Ovary (tissue), 3 donors: ENCODE data around the gene C16orf86.
"Not testable (repeated sequence)": the region's sequence is repeated elsewhere in the genome, so short reads cannot be mapped to it uniquely, and the experiment has no call there.

Experiments used
- CTCF ChIP-seq, 3 donors: fragments of 450-650 bp in 2 of 3; fragments of 200-600 bp in 1 of 3; IDR thresholded peaks; one replicate each; pipeline versions ENCODE4 v1.5.1 to v1.8.0; 2016 to 2022; ENCODE audit warnings: antibody characterized with exemption in 3 of 3, mild to moderate bottlenecking in 1 of 3
- POLR2A ChIP-seq: fragments of 450-650 bp; IDR thresholded peaks from one replicate; pipeline ENCODE4 v1.6.1; 2017; ENCODE audit warnings: antibody characterized with exemption, mild to moderate bottlenecking, moderate library complexity
- donor health status: DM: no; HTN: no; CAD: no.

GRCh38 chr16:67693517-67694285 lies 27.1 kb downstream of the C16orf86 start:
- not testable (repeated sequence) for TF ChIP-seq CTCF (IDR thresholded peaks at IDR 0.05); POLR2A
